GM21360 (cell line): ENCODE results near the gene POLR1A.
A peak's percentile ranks its signal among the peaks of the same experiment; 100 is the strongest.
"Not testable (repeated sequence)": the region's sequence is repeated elsewhere in the genome, so short reads cannot be mapped to it uniquely, and the experiment has no call there.

Source experiments
- ATAC-seq: cut with Tn5 transposase; IDR thresholded peaks from one replicate; pipeline ENCODE4 v1.9.1; 2021; ENCODE audit warnings: mild to moderate bottlenecking, moderate library complexity; ENCODE audit not compliant: unreplicated experiment

Gene POLR1A

DNA sequence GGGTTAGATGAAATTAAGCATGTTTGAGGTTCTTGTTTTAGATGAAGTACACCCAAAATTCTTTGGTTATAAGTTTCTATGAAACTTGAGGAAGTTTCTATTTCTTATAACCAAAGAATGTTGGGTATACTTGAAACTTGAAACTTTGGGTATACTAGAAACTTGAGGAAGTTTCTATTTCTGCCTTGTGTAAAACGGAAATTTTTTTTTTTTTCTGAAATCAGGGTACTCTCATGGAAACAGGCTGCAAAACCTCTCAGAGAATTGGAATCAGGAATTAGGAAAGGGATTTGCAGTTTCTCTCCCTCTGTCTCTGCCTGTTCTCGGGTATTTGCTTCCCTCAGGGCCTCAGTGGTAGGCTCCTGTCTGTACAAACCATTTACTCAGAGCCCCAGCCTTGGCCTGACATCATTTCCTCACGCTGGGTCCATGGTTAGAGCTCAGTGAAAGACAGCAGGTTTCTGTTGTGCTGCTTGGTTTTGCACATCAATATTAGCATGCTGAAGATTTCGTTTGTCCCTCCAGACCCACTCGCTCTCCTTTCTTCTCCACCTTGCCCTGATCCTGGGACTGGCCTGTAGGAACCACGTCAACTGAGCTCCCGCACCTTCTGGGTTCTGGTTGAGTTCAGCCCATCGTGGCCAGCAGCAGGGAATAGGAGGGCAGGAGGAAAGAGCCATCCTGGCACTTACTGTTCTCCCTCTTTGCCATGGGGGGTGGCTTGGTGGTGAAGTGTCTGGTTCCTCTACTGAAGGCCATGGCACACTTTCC is 106.4 kb downstream of the POLR1A start:
- peak; percentile 71 for ATAC-seq

DNA sequence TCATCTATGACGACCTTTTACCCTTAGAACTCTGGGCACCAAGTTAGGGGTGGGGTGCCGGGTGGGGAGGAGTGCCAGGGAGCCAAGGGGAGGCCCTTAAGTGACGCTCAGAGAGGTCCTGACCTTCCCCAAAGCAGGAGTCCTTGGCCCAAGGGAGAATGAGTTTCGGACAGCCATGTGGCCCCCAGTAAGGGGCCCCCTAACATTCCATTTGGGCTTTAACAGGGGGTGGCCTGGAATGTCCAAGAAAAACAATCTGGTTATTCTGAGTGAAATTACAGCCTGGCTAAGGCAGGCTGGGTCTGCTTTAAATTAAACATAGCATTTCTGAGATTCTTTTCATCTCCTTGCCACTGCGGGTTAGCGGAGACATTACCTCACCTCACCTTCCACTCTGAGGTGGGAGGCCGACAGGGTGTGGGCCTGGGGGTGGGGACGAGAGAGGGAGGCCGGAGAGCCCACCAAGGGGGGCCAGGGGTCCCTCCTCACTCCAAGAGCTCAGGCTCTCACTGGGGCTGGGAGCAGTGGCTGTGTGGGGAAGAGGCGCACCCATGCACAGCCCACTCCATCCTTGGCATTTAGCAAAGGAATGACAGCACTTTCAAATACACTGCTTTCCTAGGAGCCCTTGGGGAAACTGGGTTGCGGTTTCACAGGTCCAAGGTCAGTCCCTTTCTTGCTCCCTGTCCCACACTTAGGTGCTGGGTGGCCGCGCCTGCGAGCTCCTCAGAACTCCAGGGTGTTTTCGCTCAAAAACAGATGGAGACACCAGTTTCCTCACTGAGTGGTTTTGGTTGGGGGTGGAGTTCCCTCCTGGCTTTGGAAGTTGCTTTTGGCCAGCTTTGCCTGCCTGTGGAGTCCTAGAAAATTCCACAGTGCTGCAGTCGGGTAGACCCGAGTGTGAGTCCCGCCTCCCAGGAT is 107.4 kb downstream of the POLR1A start:
- no peak for ATAC-seq

DNA sequence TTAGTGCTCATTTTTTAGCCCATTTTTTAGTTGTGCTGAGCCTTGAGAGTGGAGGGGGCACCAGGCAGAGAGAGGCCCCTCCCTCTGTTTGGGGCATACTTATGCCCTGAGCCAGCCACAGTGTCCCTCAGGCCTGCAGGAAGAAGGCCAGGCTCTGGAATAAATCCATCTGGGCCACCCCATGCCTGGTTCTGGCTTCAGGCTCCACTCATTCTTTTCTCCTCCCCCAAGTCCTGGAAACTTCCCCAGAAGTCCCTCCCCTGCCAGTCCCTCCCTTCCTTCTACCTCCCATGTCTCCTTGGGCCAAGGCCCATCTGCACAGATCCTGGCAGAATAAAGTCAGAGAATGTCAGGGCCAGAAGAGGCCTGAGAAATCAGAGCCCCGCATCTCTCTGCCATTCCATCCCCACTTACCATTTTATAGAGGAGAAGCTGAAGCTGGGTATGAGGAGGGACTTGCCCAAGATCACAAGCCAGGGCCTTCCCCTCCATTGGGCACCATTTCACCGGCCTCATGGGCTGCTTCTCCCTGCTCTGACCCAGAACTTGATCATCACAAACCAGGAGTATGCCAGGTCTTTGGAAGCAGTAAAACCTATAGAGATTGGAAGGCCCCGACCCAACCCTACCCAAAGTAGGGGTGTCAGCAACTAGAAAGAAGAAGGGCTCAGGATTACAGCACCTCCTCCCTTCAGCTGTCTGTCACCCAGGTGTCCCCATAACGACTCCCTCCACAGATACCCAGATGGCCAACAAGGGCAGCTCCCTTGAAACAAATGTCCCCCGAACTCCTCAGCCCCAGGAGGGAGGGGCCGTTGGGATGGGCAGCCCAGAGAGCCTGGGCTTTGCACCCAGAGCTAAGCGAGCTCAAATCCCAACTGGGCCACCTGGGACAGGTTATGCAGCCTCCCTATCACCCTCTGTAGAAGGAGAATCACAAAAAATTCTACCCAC is 108.4 kb downstream of the POLR1A start:
- ATAC-seq, result no peak

DNA sequence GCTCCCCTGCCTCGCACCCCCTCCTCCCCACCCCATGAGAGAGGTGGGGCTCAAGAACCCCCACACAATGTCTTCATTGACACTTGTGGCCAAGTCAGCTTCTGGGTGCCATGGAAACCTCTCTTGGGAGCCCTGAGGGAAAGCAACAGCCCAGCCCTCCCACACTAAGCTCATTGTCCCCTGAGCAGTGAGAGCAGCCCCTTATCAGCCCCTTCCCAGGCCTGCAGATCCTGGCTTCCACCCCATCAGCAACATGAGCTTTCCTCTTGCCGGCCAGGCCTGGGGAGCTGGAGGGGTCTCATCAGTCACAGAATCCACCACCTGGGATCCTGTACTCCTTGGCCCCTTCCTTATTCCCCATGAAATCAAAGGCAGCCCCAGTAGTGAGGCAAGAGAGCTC is 109.1 kb downstream of the POLR1A start:
- ATAC-seq, result no peak

- no peak for ATAC-seq
Measured at GRCh38 chr2:85995648-85996529, 109.8 kb downstream of the POLR1A start.

GRCh38 chr2:85994897-85995647 is 110.6 kb downstream of the POLR1A start:
- no peak for ATAC-seq

- peak; percentile 6 for ATAC-seq
Measured at GRCh38 chr2:85994421-85994777, 111.3 kb downstream of the POLR1A start.

DNA sequence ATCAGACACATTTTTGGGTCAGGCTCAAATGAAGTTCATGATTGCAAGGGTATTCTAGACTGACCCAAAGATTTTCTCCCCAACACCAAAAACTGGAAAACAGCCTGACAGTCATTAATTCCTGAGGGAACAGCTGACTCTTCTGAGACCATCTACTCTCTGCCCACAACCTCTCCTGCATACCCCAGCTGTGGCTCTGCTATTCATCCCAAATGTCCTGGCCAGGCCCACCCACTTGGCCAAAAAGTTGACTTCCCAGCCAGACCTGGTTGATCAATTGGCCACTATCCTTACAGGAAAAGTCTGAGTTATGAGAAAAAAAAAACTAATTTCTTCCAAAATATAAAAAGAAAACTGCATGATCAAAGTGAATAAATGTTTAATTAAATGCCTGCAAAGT is 113.1 kb downstream of the POLR1A start:
- ATAC-seq, result no peak

GRCh38 chr2:85992053-85992452 is 113.6 kb downstream of the POLR1A start:
- ATAC-seq, result not testable (repeated sequence)

DNA sequence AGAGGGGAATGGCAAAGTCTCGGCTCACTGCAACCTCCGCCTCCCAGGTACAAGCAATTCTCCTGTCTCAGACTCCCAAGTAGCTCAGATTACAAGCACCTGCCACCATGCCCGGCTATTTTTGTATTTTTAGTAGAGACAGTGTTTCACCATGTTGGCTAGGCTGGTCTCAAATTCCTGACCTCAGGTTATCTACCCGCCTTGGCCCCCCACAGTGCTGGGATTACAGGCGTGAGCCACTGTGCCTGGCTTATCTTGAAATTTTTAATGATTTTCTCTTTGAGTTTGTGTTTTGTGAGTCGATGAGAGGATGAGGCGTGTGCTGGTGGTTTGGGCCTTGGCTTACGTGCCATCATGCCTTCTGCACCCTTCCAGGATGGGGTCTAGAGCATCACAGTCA is 115.6 kb downstream of the POLR1A start:
- ATAC-seq, result no peak

DNA sequence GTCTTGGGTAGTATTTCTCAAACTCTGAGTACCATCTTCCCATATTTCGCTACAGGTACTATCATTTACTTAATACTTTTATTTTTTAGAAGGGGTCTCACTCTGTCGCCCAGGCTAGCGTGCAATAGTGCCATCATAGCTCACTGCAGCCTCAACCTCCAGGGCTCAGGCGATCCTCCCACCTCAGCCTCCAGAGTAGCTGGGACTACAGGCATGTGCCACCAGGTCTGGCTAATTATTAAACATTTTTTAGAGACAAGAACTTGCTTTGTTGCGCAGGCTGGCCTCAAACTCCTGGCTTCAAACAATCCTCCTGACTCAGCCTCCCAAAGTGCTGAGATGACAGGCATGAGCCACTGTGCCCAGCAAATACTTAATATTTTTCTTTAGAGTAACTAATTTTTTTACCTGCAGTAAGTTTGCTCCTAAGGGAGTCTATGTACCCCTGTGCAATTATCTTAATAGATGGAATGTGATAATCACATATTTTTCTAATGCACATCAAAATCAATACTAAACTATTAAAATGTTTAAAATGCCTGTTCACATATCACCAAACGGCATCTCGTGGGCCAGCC is 116.3 kb downstream of the POLR1A start:
- ATAC-seq, result no peak

DNA sequence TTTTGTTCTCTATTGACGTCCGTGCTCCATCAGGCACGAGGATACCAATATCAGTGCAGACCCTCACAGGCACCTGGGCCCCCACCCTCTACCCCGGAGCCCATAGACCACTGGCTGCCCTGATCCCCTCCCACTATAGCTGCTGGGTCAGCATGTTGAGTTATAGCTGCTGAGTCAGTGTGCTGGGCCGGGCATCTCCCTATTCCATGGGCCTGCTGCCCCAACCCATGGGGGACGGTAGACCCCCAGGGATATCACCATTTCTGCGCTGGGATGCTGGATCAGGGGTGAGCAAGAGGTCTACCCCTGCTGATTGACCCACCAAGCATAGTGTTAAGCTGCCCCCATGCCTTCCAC is 116.8 kb downstream of the POLR1A start:
- no peak for ATAC-seq

- ATAC-seq, result no peak
Measured at GRCh38 chr2:85988175-85988913, 117.3 kb downstream of the POLR1A start.

DNA sequence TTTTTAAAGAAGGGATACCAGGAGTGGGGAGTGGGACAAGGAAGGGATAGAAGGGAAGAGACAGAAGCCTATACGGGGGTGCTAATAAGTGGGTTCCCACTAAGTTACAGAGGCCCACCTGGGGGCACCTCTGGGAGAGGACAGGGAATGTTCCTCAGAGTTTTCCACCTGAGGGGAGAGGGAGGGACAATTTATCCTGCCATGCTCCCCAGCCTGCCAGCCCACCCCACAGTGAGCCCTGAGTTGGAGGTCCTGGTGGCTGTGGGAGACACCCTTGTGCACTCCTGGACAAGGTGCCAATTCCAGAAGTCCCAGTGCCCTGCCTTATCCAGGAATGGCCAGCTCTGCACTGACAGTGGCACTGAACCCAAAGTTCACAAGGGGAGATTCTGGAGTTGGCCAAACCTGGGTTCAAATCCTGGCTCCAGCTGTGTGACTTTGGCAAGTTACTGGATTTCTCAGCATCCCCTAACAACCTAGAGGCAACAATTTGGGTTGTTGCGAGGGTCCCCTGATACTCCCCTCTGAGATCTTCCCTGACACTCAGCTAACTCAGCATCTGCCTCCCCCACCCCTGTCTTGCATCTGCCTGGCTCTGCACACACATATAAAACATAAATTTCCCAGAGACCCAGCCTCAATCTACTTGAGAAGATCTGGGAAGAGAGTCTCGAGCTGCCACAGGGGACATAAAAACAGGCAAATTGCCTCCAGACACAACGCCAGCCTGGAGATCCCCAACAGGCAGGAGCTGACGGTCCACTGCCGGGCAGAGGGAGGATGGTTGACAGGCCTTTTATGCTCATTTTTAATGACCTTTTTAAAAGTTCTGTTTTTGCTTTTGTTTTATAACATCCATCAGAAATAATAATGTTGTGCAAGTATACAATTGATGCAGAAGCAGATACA is 118.2 kb downstream of the POLR1A start:
- ATAC-seq, result no peak

- ATAC-seq, result no peak
Measured at GRCh38 chr2:85986121-85986520, 119.6 kb downstream of the POLR1A start.

- ATAC-seq, result no peak
Measured at GRCh38 chr2:85984788-85985187, 120.9 kb downstream of the POLR1A start.

- no peak for ATAC-seq
Measured at GRCh38 chr2:85983766-85984165, 121.9 kb downstream of the POLR1A start.
